ENCODE results near the gene NTM.

DNA sequence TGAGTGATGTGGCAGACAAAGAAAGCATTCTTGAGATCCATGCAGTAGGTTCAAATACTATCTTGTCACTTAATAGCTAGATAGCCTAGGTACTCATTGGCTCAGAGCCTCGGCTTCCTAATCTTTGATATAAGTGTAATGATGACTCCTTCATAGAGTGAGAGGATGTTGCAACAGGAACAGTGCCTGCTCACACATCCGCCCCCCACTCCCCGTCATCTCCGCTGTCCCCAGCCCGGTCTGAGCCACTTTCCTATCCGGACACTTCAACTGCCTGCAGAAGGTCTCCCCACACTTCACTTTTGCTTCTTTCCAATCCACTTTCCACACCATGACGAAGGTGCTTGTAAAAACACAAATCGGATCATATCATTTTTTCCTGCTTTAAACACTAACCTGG lies 128.8 kb downstream of the NTM start:
- TF ChIP-seq, protein P1, sequence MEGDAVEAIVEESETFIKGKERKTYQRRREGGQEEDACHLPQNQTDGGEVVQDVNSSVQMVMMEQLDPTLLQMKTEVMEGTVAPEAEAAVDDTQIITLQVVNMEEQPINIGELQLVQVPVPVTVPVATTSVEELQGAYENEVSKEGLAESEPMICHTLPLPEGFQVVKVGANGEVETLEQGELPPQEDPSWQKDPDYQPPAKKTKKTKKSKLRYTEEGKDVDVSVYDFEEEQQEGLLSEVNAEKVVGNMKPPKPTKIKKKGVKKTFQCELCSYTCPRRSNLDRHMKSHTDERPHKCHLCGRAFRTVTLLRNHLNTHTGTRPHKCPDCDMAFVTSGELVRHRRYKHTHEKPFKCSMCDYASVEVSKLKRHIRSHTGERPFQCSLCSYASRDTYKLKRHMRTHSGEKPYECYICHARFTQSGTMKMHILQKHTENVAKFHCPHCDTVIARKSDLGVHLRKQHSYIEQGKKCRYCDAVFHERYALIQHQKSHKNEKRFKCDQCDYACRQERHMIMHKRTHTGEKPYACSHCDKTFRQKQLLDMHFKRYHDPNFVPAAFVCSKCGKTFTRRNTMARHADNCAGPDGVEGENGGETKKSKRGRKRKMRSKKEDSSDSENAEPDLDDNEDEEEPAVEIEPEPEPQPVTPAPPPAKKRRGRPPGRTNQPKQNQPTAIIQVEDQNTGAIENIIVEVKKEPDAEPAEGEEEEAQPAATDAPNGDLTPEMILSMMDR (IDR thresholded peaks at IDR 0.05): no peak
- no peak for TF ChIP-seq POLR2A (IDR thresholded peaks at IDR 0.05)
